Esophagus muscularis mucosa (tissue), 3 donors: Measurements from ENCODE around the gene SPDYC.

Experiments
- POLR2A ChIP-seq: fragments of 450-650 bp; IDR thresholded peaks from one replicate; pipeline ENCODE4 v1.6.1; 2017; ENCODE audit warnings: antibody characterized with exemption, moderate library complexity, mild to moderate bottlenecking, low read depth
- TF ChIP-seq, protein P1 (sequence below), 3 experiments: fragments of 200-600 bp in 2 of 3; fragments of 450-650 bp in 1 of 3; sonication (generic) in 2 of 3; IDR thresholded peaks; one replicate each; pipeline ENCODE4 v1.5.1; 2017 to 2019; ENCODE audit warnings: antibody characterized with exemption in 3 of 3, mild to moderate bottlenecking in 2 of 3, moderate library complexity in 1 of 3

DNA sequence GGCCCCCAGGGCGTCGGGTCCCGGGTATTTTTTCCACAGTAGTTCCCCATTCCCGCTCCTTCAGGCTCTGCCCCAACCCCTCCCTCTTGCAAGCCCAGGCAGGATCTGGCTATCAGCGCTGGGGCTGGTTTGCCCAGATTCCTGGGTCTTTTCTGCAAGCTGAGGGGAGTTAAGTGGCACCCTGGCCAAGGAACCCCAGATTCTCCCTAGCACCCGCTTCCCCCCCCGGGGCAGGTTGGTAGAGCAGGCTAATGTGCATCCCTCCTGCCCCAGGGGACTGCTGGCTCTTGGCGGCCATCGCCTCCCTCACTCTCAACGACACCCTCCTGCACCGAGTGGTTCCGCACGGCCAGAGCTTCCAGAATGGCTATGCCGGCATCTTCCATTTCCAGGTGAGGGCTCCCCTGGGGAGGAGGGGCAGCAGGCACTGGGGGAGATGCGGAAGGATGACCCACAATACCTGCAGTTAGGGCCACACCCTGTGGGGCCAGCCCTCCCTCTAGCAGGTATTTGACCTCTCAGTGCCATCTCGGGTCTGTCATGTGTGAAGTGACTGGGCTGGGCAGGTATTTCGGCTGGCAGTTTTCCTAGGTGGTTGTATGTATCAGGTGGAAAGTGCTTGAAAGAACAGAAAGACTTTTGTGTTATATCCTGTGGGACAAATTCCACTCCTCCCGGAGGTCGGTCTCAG lies 13.3 kb downstream of the SPDYC start:
- TF ChIP-seq, protein P1, sequence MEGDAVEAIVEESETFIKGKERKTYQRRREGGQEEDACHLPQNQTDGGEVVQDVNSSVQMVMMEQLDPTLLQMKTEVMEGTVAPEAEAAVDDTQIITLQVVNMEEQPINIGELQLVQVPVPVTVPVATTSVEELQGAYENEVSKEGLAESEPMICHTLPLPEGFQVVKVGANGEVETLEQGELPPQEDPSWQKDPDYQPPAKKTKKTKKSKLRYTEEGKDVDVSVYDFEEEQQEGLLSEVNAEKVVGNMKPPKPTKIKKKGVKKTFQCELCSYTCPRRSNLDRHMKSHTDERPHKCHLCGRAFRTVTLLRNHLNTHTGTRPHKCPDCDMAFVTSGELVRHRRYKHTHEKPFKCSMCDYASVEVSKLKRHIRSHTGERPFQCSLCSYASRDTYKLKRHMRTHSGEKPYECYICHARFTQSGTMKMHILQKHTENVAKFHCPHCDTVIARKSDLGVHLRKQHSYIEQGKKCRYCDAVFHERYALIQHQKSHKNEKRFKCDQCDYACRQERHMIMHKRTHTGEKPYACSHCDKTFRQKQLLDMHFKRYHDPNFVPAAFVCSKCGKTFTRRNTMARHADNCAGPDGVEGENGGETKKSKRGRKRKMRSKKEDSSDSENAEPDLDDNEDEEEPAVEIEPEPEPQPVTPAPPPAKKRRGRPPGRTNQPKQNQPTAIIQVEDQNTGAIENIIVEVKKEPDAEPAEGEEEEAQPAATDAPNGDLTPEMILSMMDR (IDR thresholded peaks at IDR 0.05), result no peak
- TF ChIP-seq POLR2A, result no peak
